Activated CD4-positive, alpha-beta memory T cell treated with anti-CD3 and anti-CD28 coated beads, Interleukin-2, amount 10 ng/mL, durations not matched to agents 7 days and 5 days (primary cell): ENCODE measurements around the gene TOM1. TPM values are rescaled to one million over a fixed set of nuclear protein-coding genes. Genes with fewer than 3 reads are reported as not detected.

Source experiments
- CTCF ChIA-PET: fragments of 350-600 bp; sonication (Branson Sonifier 250); formaldehyde crosslinking; loops from one replicate; lab custom pipeline; 2021; ENCODE audit warnings: antibody characterized with exemption, inconsistent platforms; lab: Charles Lee
- POLR2A ChIA-PET: fragments of 350-600 bp; sonication (Branson Sonifier 250); formaldehyde crosslinking; loops from one replicate; lab custom pipeline; 2021; ENCODE audit warnings: antibody characterized with exemption; lab: Charles Lee
- DNase-seq: peaks from one replicate; pipeline ENCODE4 v3.0.0-alpha.2; 2020
- H3K27ac Mint-ChIP-seq: one replicate; pipeline ENCODE4 v1.8.0; 2021; ENCODE audit warnings: mild to moderate bottlenecking, mixed read lengths
- H3K27me3 Mint-ChIP-seq: one replicate; pipeline ENCODE4 v1.8.0; 2021; ENCODE audit warnings: mixed read lengths
- H3K36me3 Mint-ChIP-seq: one replicate; pipeline ENCODE4 v1.8.0; 2021; ENCODE audit warnings: low read depth, mixed read lengths
- H3K4me1 Mint-ChIP-seq: one replicate; pipeline ENCODE4 v1.8.0; 2021; ENCODE audit warnings: mixed read lengths
- H3K4me3 Mint-ChIP-seq: one replicate; pipeline ENCODE4 v1.8.0; 2021; ENCODE audit warnings: mild to moderate bottlenecking, mixed read lengths
- H3K9me3 Mint-ChIP-seq: one replicate; pipeline ENCODE4 v1.8.0; 2021; ENCODE audit warnings: mixed read lengths
- total RNA-seq, 2 experiments: library from RNA; stranded (reverse); gene quantifications; one replicate each; pipeline ENCODE4 v1.2.3, GENCODE V29; 2021

Gene TOM1
- total RNA-seq, 2 experiments from 2014 or later, result 37.3 to 41.4 TPM

- Mint-ChIP-seq H3K9me3 (no peaks in the 10 kb centered on the region), H3K36me3 (no peaks in the 10 kb centered on the region), H3K4me1 (peaks cover 95% of the 10 kb centered on the region), H3K27me3 (no peaks in the 10 kb centered on the region), H3K27ac (peak overlapping the region; percentile 61), H3K4me3 (no peak overlapping the region)
- DNase-seq, result no peak
- POLR2A ChIA-PET, result interaction anchor here (0.8 to 2.2 kb wide), 4 partner anchors 11 to 356 kb away, joined by 3 to 18 read pairs (median 6); partner anchors contain the start of genes HMGXB4 and TOM1
- CTCF ChIA-PET, result interaction anchor here (0.8 to 0.9 kb wide), 2 partner anchors 19 to 53 kb away, joined by 3 to 4 read pairs; no protein-coding TSS in a partner anchor
Observed at GRCh38 chr22:35310556-35311550, 11.2 kb downstream of the TOM1 start.

GRCh38 chr22:35311551-35311999 is 11.9 kb downstream of the TOM1 start:
- Mint-ChIP-seq H3K27ac (peak overlapping the region; percentile 61), H3K4me1 (peaks cover 93% of the 10 kb centered on the region), H3K36me3 (no peaks in the 10 kb centered on the region), H3K27me3 (no peaks in the 10 kb centered on the region), H3K9me3 (no peaks in the 10 kb centered on the region), H3K4me3 (no peak overlapping the region)
- ChIA-PET CTCF (interaction anchor here (0.9 kb wide), 1 partner anchor 19 kb away, joined by 4 read pairs; no protein-coding TSS in a partner anchor), POLR2A (interaction anchor here (1.0 to 2.2 kb wide), 3 partner anchors 12 to 54 kb away, joined by 6 to 18 read pairs (median 6); partner anchors contain the start of genes HMGXB4 and TOM1)
- DNase-seq, result no peak

GRCh38 chr22:35312198-35313059 is 12.7 kb downstream of the TOM1 start:
- Mint-ChIP-seq H3K4me3 (no peak overlapping the region), H3K4me1 (peaks cover 85% of the 10 kb centered on the region), H3K36me3 (no peaks in the 10 kb centered on the region), H3K9me3 (no peaks in the 10 kb centered on the region), H3K27me3 (no peaks in the 10 kb centered on the region), H3K27ac (peak overlapping the region; percentile 13)
- no peak for DNase-seq
- CTCF ChIA-PET, result interaction anchor here (0.7 to 1.6 kb wide), 2 partner anchors 13 to 25 kb away, joined by 4 to 5 read pairs; partner anchors contain the start of gene TOM1
- POLR2A ChIA-PET, result interaction anchor here (1.1 to 1.8 kb wide), 2 partner anchors 13 to 18 kb away, joined by 4 to 6 read pairs; partner anchors contain the start of gene TOM1

- ChIA-PET CTCF (interaction anchor here (0.7 to 1.6 kb wide), 2 partner anchors 14 to 24 kb away, joined by 4 to 5 read pairs; partner anchors contain the start of gene TOM1), POLR2A (interaction anchor here (1.1 to 1.8 kb wide), 2 partner anchors 14 to 17 kb away, joined by 4 to 6 read pairs; partner anchors contain the start of gene TOM1)
- Mint-ChIP-seq H3K9me3 (no peaks in the 10 kb centered on the region), H3K27me3 (no peaks in the 10 kb centered on the region), H3K36me3 (peaks cover 4% of the 10 kb centered on the region), H3K4me3 (no peak overlapping the region), H3K4me1 (peaks cover 75% of the 10 kb centered on the region), H3K27ac (peak overlapping the region; percentile 31)
- peak; percentile 38 for DNase-seq
Observed at GRCh38 chr22:35313311-35314121, 13.8 kb downstream of the TOM1 start.

GRCh38 chr22:35314161-35314942 is 14.7 kb downstream of the TOM1 start:
- ChIA-PET CTCF (interaction anchor here (1.6 kb wide), 1 partner anchor 15 kb away, joined by 5 read pairs; the partner anchor contains the start of gene TOM1), POLR2A (interaction anchor here (1.8 kb wide), 1 partner anchor 15 kb away, joined by 6 read pairs; the partner anchor contains the start of gene TOM1)
- Mint-ChIP-seq H3K4me1 (peaks cover 67% of the 10 kb centered on the region), H3K27me3 (no peaks in the 10 kb centered on the region), H3K36me3 (peaks cover 4% of the 10 kb centered on the region), H3K4me3 (no peak overlapping the region), H3K9me3 (no peaks in the 10 kb centered on the region), H3K27ac (peak overlapping the region; percentile 31)
- no peak for DNase-seq

GRCh38 chr22:35315141-35315854 is 15.6 kb downstream of the TOM1 start:
- no peak for DNase-seq
- Mint-ChIP-seq H3K36me3 (peaks cover 4% of the 10 kb centered on the region), H3K27me3 (no peaks in the 10 kb centered on the region), H3K4me1 (peaks cover 57% of the 10 kb centered on the region), H3K4me3 (no peak overlapping the region), H3K9me3 (no peaks in the 10 kb centered on the region), H3K27ac (peak overlapping the region; percentile 22)
- CTCF ChIA-PET, result no interaction called here
- POLR2A ChIA-PET, result no interaction called here

- no peak for DNase-seq
- Mint-ChIP-seq H3K4me1 (peaks cover 49% of the 10 kb centered on the region), H3K27ac (no peak overlapping the region)
Observed at GRCh38 chr22:35315855-35316745, 16.4 kb downstream of the TOM1 start.

GRCh38 chr22:35316751-35317150 is 17.1 kb downstream of the TOM1 start:
- POLR2A ChIA-PET, result interaction anchor here (0.5 kb wide), 1 partner anchor 13 kb away, joined by 3 read pairs; no protein-coding TSS in a partner anchor
- H3K9me3 Mint-ChIP-seq, result no peaks in the 10 kb centered on the region

More at GRCh38 chr22:35315855-35316745, 16.4 kb downstream of the TOM1 start:
- POLR2A ChIA-PET, result no interaction called here
- no peaks in the 10 kb centered on the region for H3K27me3 Mint-ChIP-seq
- peaks cover 4% of the 10 kb centered on the region for H3K36me3 Mint-ChIP-seq
- CTCF ChIA-PET, result no interaction called here
- H3K9me3 Mint-ChIP-seq, result no peaks in the 10 kb centered on the region
- no peak overlapping the region for H3K4me3 Mint-ChIP-seq

GRCh38 chr22:35317680-35318290 is 18.1 kb downstream of the TOM1 start:
- CTCF ChIA-PET, result no interaction called here
- POLR2A ChIA-PET, result no interaction called here

More at GRCh38 chr22:35316751-35317150, 17.1 kb downstream of the TOM1 start:
- Mint-ChIP-seq H3K4me1 (peaks cover 43% of the 10 kb centered on the region), H3K27me3 (no peaks in the 10 kb centered on the region), H3K36me3 (peaks cover 4% of the 10 kb centered on the region), H3K27ac (no peak overlapping the region), H3K4me3 (no peak overlapping the region)
- CTCF ChIA-PET, result no interaction called here
- no peak for DNase-seq

More at GRCh38 chr22:35317680-35318290, 18.1 kb downstream of the TOM1 start:
- Mint-ChIP-seq H3K27ac (no peak overlapping the region), H3K27me3 (no peaks in the 10 kb centered on the region), H3K4me3 (no peak overlapping the region), H3K9me3 (no peaks in the 10 kb centered on the region), H3K4me1 (peaks cover 35% of the 10 kb centered on the region), H3K36me3 (peaks cover 4% of the 10 kb centered on the region)
- no peak for DNase-seq
